GM15510 (cell line): ENCODE measurements around the gene WNT1.

Experiments used
- POLR2A ChIP-seq: IDR thresholded peaks from 3 replicates; pipeline ENCODE4 v1.6.1; 2011; ENCODE audit warnings: borderline replicate concordance; ENCODE audit not compliant: insufficient read length; ENCODE audit errors: extremely low read depth

The WNT1 gene

DNA sequence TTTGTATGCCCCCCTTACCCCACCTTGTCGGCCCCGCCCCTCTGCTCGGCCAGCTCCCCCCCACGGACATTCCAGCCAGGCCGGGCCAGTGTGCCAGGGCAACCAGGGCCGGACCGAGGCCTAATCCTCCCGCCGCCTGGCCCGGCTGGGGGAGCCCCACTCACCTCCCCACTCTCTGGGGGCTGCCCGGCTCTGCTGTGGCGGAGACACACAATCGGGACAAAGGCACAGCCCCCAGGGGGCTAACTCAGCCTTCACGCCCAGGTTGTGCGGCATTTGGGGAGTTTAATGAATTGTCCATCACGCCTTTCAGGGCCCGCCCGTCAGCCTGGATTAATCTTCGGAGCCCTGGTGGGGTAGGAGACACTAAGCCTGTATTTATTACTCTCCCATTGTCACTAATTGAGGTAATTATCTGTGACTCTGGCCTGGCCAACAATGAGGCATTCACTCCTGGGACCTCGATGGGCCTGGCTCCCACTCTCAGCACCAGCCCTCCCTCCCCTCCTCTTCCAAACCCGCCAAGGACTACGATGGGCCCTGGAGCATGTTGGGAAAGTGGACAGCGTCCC, 8.7 kb downstream of the WNT1 start:
- TF ChIP-seq POLR2A = no peak

DNA sequence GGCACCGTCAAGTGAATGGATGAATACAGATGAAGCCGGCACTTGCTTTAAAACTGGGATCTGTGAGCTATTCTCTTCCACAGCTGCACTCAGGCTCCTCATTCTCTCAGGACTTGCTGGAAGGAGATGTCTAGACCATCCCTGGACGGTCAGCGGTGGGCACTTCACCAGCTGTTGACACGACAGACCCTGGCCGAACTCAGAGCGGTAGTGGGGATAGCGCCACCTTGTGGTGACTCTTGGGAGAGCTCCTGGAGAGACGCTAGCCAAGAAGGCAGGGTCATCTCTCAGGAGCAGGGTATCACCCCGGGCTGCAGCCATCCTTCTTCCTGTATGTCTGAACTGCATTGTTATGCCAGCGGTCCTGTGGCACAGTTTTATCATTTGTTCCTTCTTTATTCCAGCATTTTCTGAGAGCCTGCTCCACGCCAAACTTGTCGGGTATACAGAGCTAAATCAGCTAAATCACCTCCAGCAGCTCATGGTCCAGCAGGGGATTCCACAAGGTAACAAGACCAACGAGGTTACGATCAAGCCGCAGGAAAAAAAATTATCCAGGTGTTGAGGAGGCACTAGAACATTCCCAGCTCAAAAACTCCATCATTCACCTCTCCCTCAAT, 10.0 kb downstream of the WNT1 start:
- TF ChIP-seq POLR2A = no peak

DNA sequence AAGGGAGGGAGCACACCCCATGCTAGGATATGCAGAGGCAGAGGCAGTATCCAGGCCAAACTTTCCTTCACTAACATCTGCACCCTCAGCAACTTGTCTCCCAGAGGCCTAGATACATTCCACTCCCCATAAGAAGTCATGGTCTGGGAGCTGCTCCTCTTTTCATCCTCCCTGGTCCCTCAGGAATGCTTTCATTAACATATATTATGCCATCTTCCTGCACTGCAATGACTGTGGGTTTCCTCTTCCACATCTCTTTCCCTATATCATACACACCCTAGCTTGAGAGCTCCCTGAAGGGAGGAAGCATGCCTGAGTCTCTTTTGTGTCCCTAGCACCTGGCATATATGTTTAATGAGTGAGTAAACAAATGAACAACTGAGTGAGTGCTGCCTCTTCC, 12.4 kb downstream of the WNT1 start:
- no peak for TF ChIP-seq POLR2A

DNA sequence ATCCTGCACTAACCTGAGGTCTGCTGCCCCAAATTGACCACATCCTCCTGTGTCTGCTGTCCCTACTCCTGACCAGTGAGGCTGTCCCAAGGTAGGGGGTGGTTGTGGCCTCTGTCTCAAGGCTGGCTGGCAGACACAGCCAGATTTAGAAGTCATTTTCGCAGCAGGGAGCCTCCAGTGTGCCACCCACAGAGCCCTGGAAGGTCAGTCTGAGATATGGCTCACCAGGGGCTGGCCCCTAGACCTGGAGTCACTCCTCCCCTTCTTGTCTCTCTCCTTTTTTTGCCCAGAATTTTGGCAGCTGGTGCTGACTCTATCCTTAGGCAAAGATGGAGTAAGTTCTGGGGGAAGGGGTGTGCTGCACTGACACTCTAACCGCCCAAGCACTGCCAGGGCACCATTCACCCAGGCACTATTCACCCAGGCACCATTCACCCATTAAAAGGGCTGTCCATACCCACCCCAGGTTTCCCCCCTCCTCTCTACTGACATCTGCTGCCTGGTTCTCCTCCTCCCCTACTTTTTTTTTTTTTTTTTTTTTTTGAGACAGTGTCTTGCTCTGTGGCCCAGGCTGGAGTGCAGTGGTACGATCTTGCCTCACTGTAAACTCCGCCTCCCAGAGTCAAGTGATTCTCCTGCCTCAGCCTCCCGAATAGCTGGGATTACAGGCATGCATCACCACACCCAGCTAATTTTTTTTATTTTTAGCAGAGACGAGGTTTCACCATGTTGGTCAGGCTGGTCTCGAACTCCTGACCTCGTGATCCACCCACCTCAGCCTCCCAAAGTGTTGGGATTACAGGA, 13.3 kb downstream of the WNT1 start:
- TF ChIP-seq POLR2A = no peak

DNA sequence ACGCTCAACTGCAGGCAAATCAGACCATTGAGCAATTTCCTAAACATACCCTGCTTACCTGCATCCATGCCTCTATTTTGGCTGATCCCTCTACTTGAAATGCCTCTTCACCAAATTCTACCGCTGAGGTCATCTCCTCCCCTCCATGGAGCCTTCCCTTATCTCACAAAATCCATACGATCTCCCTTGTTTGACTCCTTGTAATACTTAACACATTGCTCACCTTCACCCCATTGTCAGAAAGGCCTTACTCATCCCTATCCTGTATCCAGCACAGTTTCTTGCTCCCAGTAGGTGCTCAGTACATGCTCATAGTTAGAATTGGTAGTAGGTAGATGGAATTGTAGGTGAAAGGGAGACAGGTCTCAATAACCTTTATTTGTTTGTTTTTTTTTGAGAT, 15.7 kb downstream of the WNT1 start:
- TF ChIP-seq POLR2A = no peak

DNA sequence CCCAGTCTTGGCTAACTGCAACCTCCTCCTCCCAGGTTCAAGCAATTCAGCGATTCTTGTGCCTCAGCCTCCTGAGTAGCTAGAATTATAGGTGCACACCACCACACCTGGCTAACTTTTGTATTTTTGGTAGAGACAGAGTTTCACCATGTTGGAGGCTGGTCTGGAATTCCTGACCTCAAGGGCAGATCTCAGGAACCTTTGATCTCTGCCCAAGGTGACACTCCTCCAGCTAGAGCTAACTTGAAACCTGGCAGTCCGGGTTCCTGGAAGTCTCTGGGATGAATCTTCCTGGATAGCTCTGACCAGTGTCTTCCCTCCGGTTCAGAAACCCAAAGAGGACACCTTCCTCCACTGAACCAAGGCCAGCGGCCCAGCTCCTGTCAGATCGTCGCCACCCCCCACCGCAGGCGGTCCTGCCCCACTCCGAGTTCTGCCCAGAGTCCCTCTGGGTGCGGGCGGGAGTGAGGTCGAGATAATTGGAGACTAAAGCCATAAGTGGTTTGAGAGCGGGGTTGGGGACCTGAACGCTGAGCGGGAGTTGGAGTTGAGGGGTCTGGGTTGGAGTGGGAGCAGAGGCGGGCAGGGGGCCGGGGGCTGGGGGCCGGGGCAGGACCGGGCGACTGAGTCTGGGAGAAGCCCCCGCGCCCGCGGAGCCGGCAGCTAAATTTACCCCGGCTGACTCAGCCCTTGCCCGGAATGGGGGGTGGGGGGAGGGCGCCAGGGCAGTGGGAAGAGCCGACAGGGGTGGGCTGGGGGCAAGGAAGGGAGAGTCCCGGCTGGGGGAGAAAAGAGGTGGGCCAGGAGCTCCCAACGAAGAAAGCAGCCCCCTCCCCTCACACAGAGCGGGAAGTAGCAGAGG, 16.3 kb downstream of the WNT1 start:
- TF ChIP-seq POLR2A = no peak

DNA sequence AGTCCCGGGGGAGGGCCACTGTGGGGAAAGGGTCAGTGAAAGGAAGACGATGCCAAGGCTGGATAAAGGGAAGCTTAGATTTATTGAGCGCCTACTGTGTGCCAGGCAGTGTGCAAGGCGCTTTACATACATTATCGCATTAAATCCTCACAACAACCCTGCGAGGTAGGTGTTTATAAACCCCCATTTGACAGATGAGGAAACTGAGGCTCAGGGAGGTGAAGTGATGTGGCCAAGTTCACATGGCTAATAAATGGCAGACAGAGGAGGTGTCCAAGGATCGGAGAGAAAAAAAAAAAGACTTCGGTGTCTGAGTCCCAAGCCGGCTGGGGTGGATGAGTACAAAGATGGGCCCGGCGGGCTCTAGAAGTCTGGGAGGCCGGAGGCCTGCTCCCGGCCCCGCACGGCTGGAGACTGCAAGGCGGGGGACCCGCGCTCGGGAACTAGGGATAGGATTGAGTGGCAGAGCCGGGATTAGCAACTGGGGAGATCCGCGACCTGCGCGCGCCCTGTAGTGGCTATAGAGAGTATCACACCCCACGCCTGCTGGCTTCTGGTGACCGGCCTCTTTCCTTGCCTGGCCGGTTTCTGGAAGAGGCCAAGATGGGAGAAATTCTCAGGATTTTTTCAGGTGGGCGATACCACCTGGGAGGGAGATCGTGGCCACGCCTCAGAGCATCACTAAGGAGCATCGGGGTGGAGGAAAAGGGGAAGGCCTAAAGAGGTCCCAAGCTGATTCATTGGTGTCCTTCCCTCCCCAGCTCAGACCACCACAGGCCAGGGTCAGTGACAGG, 17.2 kb downstream of the WNT1 start:
- TF ChIP-seq POLR2A = no peak

DNA sequence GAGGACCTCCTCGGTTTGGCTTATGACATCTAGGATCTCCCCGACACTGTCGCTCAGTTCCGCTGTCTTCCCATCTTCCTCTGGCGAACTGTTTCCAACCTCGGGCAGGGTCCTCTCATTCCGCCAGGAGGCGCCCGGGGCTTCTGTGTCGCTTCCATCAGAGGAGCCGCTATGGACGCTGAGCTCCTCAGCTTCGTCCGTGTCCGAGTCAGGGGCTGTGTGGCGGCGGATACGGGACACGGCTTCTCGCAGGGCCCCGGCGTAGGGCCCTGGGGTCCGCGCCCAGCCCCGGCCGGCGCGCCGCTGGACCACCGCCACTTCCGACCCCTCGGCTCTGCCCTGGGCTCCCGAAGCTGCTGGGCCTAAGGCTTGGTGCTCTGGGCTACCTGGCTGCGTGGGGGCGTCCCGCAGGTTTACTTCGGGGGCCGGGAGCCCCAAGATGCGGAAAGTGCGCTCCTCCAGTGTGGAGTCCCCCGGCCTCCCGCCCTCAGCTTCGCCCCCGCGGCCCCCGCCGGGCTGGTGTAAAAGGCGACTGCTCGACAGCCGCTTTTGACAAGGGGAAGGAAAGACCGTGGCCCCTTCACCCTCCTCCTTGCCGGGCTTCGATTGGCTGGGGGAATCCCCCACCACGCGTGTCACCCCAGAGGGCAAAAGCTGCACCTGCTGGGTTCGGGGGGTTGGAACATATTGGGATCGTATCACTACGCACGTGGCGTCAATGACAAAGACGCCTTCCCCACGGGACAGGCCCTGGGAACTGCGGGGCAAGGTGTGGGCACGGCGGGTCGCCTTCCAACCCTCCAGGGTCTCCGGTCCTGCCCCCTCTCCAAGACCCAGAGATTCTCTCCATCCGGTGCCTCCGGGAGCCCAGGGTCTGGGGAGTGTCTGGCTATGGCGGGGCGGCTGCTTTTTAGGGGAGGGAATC, 18.9 kb downstream of the WNT1 start:
- TF ChIP-seq POLR2A = no peak

DNA sequence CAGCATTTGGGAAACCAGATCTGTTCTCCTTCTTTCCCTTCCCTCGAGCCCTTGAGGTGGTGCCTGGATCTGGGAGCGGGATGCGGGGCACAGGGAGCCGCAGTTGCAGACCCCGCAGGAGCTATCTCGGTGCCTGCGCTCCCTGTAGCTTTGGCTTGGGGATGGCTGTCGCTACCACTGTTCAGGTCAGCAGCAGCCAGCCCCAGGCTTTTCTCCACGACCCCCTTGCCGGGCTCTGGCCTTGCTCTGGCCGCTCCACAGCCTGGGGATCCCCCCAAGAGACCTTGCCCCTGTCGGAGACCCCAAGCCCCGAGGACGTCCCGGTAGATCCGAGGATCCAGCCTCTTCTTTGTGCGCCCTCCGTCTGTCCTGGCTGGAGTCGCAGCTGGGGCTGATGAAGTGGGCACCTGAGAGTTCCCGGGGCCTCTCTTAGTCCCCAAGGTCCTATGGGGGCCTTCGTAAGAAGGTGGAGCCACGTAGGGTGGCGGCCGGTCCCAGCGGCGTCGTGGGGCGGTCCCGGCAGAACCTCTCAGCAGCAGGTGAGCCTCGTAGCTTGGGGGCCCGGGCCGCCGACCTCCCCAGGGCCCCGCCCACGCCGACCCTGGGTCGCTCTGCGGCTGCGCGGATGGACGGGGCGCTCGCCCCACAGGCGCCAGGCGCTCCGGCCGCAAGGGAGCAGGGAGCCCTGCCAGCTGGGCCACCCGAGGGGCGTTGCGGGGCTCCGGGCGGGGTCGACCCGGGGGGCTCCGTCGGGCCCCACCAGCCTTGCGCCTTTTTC, 19.8 kb downstream of the WNT1 start:
- peak; percentile 69 for TF ChIP-seq POLR2A

DNA sequence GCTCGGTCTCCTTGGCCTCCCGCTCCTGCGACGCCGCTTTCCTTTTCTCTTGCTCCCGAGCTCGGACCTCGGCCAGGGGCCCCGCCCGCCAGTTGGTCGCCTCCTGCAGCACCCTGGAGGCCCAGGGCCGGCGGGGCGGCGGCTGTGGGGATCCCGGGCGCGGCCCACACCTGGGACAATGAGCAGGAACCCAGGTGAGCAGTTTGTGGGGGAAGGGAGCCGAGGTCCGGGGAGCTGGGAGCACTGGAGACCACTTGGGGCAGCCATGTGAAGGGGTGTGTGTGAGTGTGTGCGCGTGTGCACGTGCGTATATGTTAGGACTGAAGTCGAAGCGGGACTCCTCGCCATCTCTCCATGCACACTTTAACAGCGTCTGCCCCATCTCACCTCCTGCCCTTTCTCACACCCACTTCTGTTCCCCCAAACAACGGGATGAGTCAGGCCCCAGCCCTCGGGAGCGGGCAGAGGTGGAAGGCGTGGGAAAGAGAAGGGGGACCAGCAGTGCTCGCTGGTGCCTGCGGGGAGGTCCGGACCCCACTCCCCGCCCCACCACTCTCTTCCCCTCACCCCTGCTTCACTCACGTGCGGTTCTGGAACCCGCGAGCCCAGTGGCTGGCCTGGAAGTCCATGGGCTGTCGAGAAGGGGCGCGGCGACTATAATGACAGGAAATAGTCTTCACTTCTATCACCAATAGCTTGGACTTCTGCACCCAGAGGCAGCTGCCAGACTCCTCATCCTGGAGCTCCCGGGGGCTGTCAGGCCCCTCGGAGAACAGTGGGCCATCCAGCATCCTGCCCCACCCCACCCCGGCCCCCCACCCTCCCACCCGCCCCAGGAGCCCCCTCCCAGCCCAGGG, 20.6 kb downstream of the WNT1 start:
- TF ChIP-seq POLR2A = no peak

DNA sequence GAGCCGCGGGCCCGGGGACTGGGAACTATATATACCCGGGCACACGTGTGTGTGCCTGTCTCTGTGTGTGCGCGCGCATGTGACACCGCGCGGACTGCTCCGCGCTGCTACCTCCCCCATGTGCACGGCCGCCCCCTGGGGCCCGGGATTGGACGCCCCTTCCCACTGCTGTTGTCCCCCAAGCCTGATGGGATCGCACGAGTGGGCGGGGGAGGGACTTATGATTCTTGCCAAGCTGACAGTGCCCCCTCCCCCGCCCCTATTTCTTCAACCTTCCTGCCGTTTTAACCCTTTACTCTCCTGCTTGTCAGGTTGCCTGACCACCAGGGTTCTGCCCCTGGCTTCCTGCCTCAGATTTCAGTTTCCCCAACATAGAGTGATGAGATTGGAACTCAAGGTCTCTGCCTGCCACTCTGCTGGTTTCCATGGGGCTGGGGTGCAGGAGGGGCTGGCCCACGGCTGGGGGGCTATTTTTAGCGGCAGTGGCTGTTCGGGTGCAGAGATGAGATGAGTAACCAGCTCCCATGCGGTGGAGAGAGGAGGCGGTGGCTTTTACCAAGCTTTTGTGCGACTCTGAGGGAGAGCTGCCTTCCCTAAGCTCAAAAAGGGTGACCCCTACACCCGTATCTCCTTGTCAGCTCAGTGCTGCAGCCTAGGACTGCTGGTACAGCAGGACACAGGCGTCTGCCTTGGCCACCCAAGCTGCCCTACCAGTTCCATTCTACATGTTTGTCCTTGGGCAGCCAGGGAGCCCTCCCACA, 21.4 kb downstream of the WNT1 start, which contains the start of gene DDN:
Gene DDN, minus strand, starts transcription at position 5 of the 761 bp plus-strand sequence. CDS start 88 bp downstream, outside the sequence.
- TF ChIP-seq POLR2A = peak; percentile 42
